Peyer's patch (tissue), 4 donors: Measurements from ENCODE around the gene ITIH1. TPM values are rescaled to one million over a fixed set of nuclear protein-coding genes. Genes with fewer than 3 reads are reported as not detected.
A peak's percentile ranks its signal among the peaks of the same experiment; 100 is the strongest.

Experiments used
- DNase-seq, 3 donors: peaks; one replicate each; pipeline ENCODE4 v3.0.0-alpha.2; 2017 to 2019
- H3K27ac ChIP-seq, 4 donors: fragments of 200-600 bp; sonication (generic); one replicate each; pipeline ENCODE4 v1.5.1; 2016 to 2019
- H3K27me3 ChIP-seq, 2 donors: fragments of 200-600 bp; sonication (generic); one replicate each; pipeline ENCODE4 v1.5.1; 2019
- H3K36me3 ChIP-seq, 3 donors: fragments of 200-600 bp; sonication (generic); one replicate each; pipeline ENCODE4 v1.5.1; 2016 to 2019
- H3K4me1 ChIP-seq, 4 donors: fragments of 200-600 bp; sonication (generic); one replicate each; pipeline ENCODE4 v1.5.1; 2016 to 2019
- H3K4me3 ChIP-seq, 4 donors: fragments of 200-600 bp; sonication (generic); 1 replicate in 3 of 4; 2 replicates in 1 of 4; pipeline ENCODE4 v1.5.1; 2016 to 2019; ENCODE audit warnings: mild to moderate bottlenecking in 1 of 4
- H3K9me3 ChIP-seq, 4 donors: fragments of 200-600 bp; sonication (generic); one replicate each; pipeline ENCODE4 v1.5.1; 2016 to 2019; ENCODE audit warnings: mild to moderate bottlenecking in 1 of 4
- POLR2A ChIP-seq, 2 donors: fragments of 450-650 bp; IDR thresholded peaks; one replicate each; pipeline ENCODE4 v1.5.1; 2017; ENCODE audit warnings: antibody characterized with exemption in 2 of 2, mild to moderate bottlenecking in 2 of 2, moderate library complexity in 2 of 2
- total RNA-seq, 4 donors: library from RNA; depleted of rRNA; stranded (reverse); fragments of >200 nt; gene quantifications; one replicate each; pipeline ENCODE4 v1.1.0, GENCODE V29; 2016
- TF ChIP-seq, protein P1 (sequence below), 6 experiments: fragments of 450-650 bp in 4 of 6; fragments of 200-600 bp in 2 of 6; sonication (generic) in 1 of 6; IDR thresholded peaks; one replicate each; pipeline ENCODE4 v1.5.1; 2017 to 2019; ENCODE audit warnings: antibody characterized with exemption in 6 of 6, mild to moderate bottlenecking in 3 of 6, moderate library complexity in 1 of 6

Gene ITIH1
- total RNA-seq, 4 donors from 2014 or later, result not detected

DNA sequence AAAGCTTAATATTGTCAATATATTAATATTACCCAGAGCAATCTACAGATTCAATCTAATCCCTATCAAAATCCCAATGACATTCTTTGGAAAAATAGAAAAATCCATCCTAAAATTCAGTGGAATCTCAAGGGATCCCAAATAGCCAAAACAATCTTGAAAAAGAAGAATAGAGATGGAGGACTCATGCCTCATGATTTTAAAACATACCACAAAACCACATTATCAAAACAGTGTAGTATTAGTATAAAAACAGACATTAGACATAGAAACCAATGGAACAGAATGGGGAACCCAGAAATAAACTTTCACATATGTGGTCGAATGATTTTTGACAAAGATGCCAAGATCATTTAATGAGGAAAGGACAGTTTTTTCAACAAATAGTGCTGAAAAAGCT is 21.3 kb upstream of the ITIH1 start:
- no peak for DNase-seq
- Histone ChIP-seq H3K27ac (no peak overlapping the region), H3K9me3 (no peaks in the 10 kb centered on the region), H3K4me1 (no peaks in the 10 kb centered on the region), H3K36me3 (peaks cover 0 to 72% (median 0%) of the 10 kb centered on the region in 3 donors), H3K27me3 (no peaks in the 10 kb centered on the region), H3K4me3 (no peak overlapping the region)
- no peak for TF ChIP-seq POLR2A (IDR thresholded peaks at IDR 0.05)
- TF ChIP-seq, protein P1, sequence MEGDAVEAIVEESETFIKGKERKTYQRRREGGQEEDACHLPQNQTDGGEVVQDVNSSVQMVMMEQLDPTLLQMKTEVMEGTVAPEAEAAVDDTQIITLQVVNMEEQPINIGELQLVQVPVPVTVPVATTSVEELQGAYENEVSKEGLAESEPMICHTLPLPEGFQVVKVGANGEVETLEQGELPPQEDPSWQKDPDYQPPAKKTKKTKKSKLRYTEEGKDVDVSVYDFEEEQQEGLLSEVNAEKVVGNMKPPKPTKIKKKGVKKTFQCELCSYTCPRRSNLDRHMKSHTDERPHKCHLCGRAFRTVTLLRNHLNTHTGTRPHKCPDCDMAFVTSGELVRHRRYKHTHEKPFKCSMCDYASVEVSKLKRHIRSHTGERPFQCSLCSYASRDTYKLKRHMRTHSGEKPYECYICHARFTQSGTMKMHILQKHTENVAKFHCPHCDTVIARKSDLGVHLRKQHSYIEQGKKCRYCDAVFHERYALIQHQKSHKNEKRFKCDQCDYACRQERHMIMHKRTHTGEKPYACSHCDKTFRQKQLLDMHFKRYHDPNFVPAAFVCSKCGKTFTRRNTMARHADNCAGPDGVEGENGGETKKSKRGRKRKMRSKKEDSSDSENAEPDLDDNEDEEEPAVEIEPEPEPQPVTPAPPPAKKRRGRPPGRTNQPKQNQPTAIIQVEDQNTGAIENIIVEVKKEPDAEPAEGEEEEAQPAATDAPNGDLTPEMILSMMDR (IDR thresholded peaks at IDR 0.05), result no peak

DNA sequence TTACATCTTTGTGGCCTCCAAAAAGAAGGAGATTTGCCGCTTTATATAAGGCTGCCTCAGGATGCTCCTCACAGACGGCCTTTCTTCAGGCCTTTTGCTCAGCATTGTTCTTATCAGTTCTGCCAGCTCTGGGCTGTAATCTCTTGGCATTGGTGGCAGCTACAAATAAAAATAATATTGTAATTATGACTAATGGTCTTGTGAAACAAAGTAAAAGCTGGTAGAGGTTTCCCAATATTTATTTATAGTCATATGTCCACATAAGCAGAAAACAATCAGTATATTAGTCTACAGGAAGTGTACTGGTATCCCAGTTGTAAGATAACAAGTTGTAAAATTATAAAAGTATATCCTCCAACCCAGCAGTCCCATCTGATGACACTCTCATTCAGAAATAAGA is 13.9 kb upstream of the ITIH1 start:
- H3K4me1 ChIP-seq, result no peaks in the 10 kb centered on the region
- no peaks in the 10 kb centered on the region for H3K9me3 ChIP-seq
- no peaks in the 10 kb centered on the region for H3K27me3 ChIP-seq
- no peak for DNase-seq
- no peak for TF ChIP-seq POLR2A (IDR thresholded peaks at IDR 0.05)
- TF ChIP-seq, protein P1 (IDR thresholded peaks at IDR 0.05), result no peak
- H3K27ac ChIP-seq, result no peak overlapping the region
- H3K4me3 ChIP-seq, result no peak overlapping the region
- peaks cover 0 to 81% (median 0%) of the 10 kb centered on the region in 3 donors for H3K36me3 ChIP-seq

DNA sequence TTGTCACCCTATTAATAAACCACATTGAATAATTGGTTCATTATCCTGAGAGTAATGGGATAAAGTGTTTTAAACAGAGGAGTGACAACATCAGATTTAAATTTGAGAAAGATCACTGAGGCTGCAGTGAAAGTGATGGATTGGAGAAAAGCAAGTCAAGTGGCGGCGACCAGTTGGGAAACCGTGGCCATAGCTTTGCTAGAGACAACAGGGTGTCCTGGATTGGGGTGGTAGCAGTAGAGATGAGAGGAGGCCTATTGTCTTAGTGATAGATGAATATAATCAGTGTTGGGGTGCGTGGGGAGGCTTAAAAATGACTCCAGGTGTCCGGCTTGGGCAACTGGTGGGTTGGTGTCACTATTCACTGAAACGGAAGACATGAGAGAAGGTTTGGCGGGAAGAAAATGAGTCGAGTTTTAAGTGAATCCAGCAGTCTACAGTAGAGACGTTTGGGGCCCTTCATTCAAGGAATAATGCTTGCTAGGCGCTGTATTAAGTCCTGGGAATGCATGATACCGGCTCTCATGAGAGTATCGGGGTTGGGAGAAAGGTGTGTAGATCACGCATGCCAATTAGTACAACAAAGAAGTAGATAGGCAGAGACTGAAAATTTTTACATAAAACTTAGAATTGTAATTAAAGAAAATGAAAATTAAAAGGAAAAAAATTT is 7.5 kb upstream of the ITIH1 start:
- TF ChIP-seq, protein P1 (IDR thresholded peaks at IDR 0.05), result no peak
- TF ChIP-seq POLR2A (IDR thresholded peaks at IDR 0.05), result no peak
- H3K4me3 ChIP-seq, result peak overlapping the region; percentile 70 to 91 (median 76)
- H3K4me1 ChIP-seq, result peaks cover 0 to 16% (median 3%) of the 10 kb centered on the region in 4 donors
- H3K27me3 ChIP-seq, result no peaks in the 10 kb centered on the region
- H3K36me3 ChIP-seq, result peaks cover 0 to 20% (median 0%) of the 10 kb centered on the region in 3 donors
- peak overlapping the region in 1 of 4 donors; percentile 71 for H3K27ac ChIP-seq
- H3K9me3 ChIP-seq, result no peaks in the 10 kb centered on the region
- DNase-seq, result no peak

DNA sequence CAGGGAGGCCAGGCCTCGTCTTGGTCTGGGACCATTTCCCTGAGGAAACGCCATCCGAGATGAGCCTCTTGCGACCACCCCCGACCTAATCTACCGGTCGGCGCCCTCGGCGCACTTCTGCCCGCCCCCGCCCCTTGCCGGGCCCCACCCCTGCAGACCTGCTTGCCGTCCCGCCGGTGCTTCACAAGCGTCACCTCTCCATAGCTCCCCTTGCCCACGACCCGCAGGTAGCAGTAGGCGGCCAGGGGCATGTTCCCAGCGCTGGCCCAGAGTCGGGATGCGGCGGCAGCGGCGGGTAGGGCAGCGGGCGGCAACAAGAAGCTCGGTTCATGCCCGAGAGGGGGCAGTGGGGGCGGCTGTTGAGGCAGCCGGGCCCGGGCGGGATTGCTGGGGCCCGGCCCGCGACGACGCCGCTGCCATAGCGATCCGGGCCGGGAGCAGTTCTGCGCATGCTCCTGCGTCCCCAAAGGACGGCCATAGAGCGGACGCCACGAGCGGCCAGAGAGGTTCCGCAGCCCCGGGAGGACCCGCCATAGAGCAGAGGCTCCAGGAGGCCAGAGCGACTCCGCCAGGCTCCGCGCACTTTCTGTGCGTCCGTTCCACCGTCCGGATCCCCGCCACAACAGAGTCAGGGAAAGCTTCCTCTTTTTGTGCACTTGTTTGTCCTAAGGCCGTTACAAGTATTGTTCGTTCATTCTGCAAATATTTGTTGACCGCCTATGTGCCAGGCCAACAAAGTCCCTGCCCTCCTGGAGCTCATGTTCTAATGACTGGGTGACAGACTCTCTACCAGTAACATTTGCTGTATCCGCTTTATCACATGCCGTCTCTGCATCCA is 6.7 kb upstream of the ITIH1 start, which contains the start of gene NEK4:
Gene NEK4, minus strand, starts transcription at position 445 of the 838 bp plus-strand sequence. Its CDS starts 194 bp downstream, at position 251.
- Histone ChIP-seq H3K4me3 (peak within 1 kb of the TSS; percentile 70 to 91 (median 76)), H3K4me1 (peaks cover 0 to 16% (median 3%) of the 10 kb centered on the region in 4 donors), H3K27me3 (no peaks in the 10 kb centered on the region), H3K36me3 (peaks cover 0 to 15% (median 0%) of the 10 kb centered on the region in 3 donors), H3K9me3 (no peaks in the 10 kb centered on the region), H3K27ac (peak within 1 kb of the TSS; percentile 59 to 79 (median 69))
- peak; percentile 64 to 65 for TF ChIP-seq POLR2A (IDR thresholded peaks at IDR 0.05)
- TF ChIP-seq, protein P1 (IDR thresholded peaks at IDR 0.05), result peak in 2 of 6 experiments; percentile 5 to 11
- DNase-seq, result peak; percentile 87 to 96 (median 92)

- TF ChIP-seq, protein P1 (IDR thresholded peaks at IDR 0.05), result no peak
- no peak for TF ChIP-seq POLR2A (IDR thresholded peaks at IDR 0.05)
- Histone ChIP-seq H3K4me3 (peak overlapping the region; percentile 70 to 91 (median 76)), H3K36me3 (peaks cover 0 to 10% (median 0%) of the 10 kb centered on the region in 3 donors), H3K9me3 (no peaks in the 10 kb centered on the region), H3K27ac (peak overlapping the region; percentile 59 to 79 (median 69)), H3K27me3 (no peaks in the 10 kb centered on the region), H3K4me1 (peaks cover 0 to 16% (median 3%) of the 10 kb centered on the region in 4 donors)
- no peak for DNase-seq
Measured at GRCh38 chr3:52771334-52771681, 6.1 kb upstream of the ITIH1 start.
